ENCODE measurements around the gene NEDD4L. TPM values are rescaled to one million over a fixed set of nuclear protein-coding genes. Genes with fewer than 3 reads are reported as not detected.

Gene NEDD4L
- total and polyA plus RNA-seq, 10 of the 15 experiments (the other 5 are each of a cell fraction or from before 2014, with no cell fraction given) = 7.4 to 24.0 (median 17.7) TPM

- TF ChIP-seq E2F8 (IDR thresholded peaks at IDR 0.05; ENCODE audit: low read depth, partially characterized antibody) = no peak
These were observed 338.4 kb downstream of the NEDD4L start (continued) for GRCh38 chr18:58382446-58382845.

- SMC1A ChIA-PET (ENCODE audit: uncharacterized antibody, unreplicated experiment) = no interaction called here
- POLR2A ChIA-PET = no interaction called here
These were observed 341.4 kb downstream of the NEDD4L start for GRCh38 chr18:58385472-58385871.

More at GRCh38 chr18:58385472-58385871, 341.4 kb downstream of the NEDD4L start:
- intact Hi-C loops (cut with micrococcal nuclease; ENCODE audit: unreplicated experiment) = no loop called here
- ChIA-PET CTCF (no interaction called here), RAD21 (ENCODE audit: unreplicated experiment) (no interaction called here)
- in situ Hi-C loops (cut with MboI) = no loop called here
- Histone ChIP-seq H3K4me2 (ENCODE audit: control insufficient read depth, insufficient read depth) (no peak overlapping the region), H3K4me3 (no peak overlapping the region), H3K4me1 (ENCODE audit: control insufficient read depth, insufficient read depth, low read length) (no peaks in the 10 kb centered on the region), H3K79me2 (ENCODE audit: control insufficient read depth, insufficient read depth, low read length) (no peaks in the 10 kb centered on the region), H3K27ac (ENCODE audit: control insufficient read depth, insufficient read depth) (no peak overlapping the region), H3K36me3 (ENCODE audit: control insufficient read depth in 2 of 2, insufficient read depth in 2 of 2, low read length in 1 of 2) (peaks cover 0 to 9% of the 10 kb centered on the region in 2 experiments; a peak in 2 of 4 replicates), H2AFZ (ENCODE audit: control insufficient read depth, low read depth, low read length) (no peak overlapping the region), H3K9ac (ENCODE audit: control insufficient read depth, insufficient read depth, low read length) (no peak overlapping the region), H3K9me3 (replicated peaks; ENCODE audit: control insufficient read depth, insufficient read depth, low read length) (no peaks in the 10 kb centered on the region), H4K20me1 (ENCODE audit: control insufficient read depth, insufficient read depth) (no peaks in the 10 kb centered on the region), H3K27me3 (replicated peaks in 1 of 2; ENCODE audit: control insufficient read depth in 2 of 2, insufficient read depth in 2 of 2, low read length in 1 of 2) (no peaks in the 10 kb centered on the region)
- BruUV-seq (replicated peaks) = no TSS peak
- FAIRE-seq (no peak), ATAC-seq (no peak), DNase-seq (ENCODE audit: low read depth, low spot score) (no peak)
- TF ChIP-seq ZZZ3 (IDR thresholded peaks at IDR 0.05; ENCODE audit: control insufficient read depth, insufficient read length, low read depth) = no peak
- TF ChIP-seq PAX5 (IDR thresholded peaks at IDR 0.05; ENCODE audit: borderline replicate concordance, low read depth, low read length) = no peak
- TF ChIP-seq EZH2 (IDR thresholded peaks at IDR 0.05; ENCODE audit: borderline replicate concordance, control insufficient read depth, low read depth, low read length) = no peak
- no peak for TF ChIP-seq CREM (IDR thresholded peaks at IDR 0.05; ENCODE audit: low read depth)
- 72% methylated on average over 13 of the region's 13 CpGs for WGBS (ENCODE audit: insufficient coverage, insufficient replicate concordance, low lambda C conversion rate, missing lambda C conversion rate)
